Panc1 (cell line): ENCODE results near the gene ERRFI1. TPM values are rescaled to one million over a fixed set of nuclear protein-coding genes. Genes with fewer than 3 reads are reported as not detected.
A peak's percentile ranks its signal among the peaks of the same experiment; 100 is the strongest.
"Not testable (repeated sequence)": the region's sequence is repeated elsewhere in the genome, so short reads cannot be mapped to it uniquely, and the experiment has no call there.

ENCODE experiments used
- ATAC-seq: fragments of 200-7000 bp; cut with Tn5 transposase; 2 replicates; pipeline ENCODE4 v1.9.1; 2020; ENCODE audit warnings: mild to moderate bottlenecking, moderate library complexity
- BruUV-seq: library from RNA; stranded (reverse); fragments of 400-500 nt; replicated peaks from 2 replicates; lab custom pipeline; 2021; lab: Mats Ljungman, UMichigan
- CTCF ChIA-PET: fragments of 300-600 bp; sonication (Branson Sonifier 250); formaldehyde crosslinking; loops from one replicate; lab custom pipeline; 2022; ENCODE audit warnings: antibody characterized with exemption; lab: Charles Lee
- POLR2A ChIA-PET: fragments of 300-600 bp; sonication (Branson Sonifier 250); formaldehyde crosslinking; loops from one replicate; lab custom pipeline; 2022; ENCODE audit warnings: antibody characterized with exemption; lab: Charles Lee
- DNase-seq: peaks from one replicate; pipeline ENCODE4 v3.0.0-alpha.2; 2010; ENCODE audit warnings: low read depth, low spot score
- H3K27ac ChIP-seq: 2 replicates; pipeline ENCODE4 v1.5.1; 2011; ENCODE audit warnings: mild to moderate bottlenecking, low read length, inconsistent platforms
- H3K27me3 ChIP-seq: fragments of 200-500 bp; sonication (Bioruptor generic); 2 replicates; pipeline ENCODE4 v1.6.0; 2014; ENCODE audit warnings: low read length, inconsistent platforms; ENCODE audit not compliant: control insufficient read depth, insufficient read depth
- H3K36me3 ChIP-seq: fragments of 200-500 bp; sonication (Bioruptor generic); 2 replicates; pipeline ENCODE4 v1.5.1; 2014; ENCODE audit warnings: inconsistent platforms, mild to moderate bottlenecking, low read length, moderate library complexity; ENCODE audit not compliant: control insufficient read depth, insufficient read depth
- H3K4me1 ChIP-seq: 2 replicates; pipeline ENCODE4 v1.5.1; 2011; ENCODE audit warnings: inconsistent platforms, mild to moderate bottlenecking, low read length, moderate library complexity; ENCODE audit not compliant: control insufficient read depth, insufficient read depth
- H3K4me3 ChIP-seq, 2 experiments: 2 replicates each; pipeline ENCODE4 v1.5.1; 2011 to 2012; ENCODE audit warnings: low read depth in 2 of 2, low read length in 2 of 2, mild to moderate bottlenecking in 2 of 2, inconsistent platforms in 1 of 2, moderate library complexity in 1 of 2
- H3K9me3 ChIP-seq: fragments of 200-500 bp; sonication (Bioruptor generic); 2 replicates; pipeline ENCODE4 v1.5.1; 2014; ENCODE audit warnings: low read depth, mild to moderate bottlenecking, inconsistent platforms, low read length, moderate library complexity; ENCODE audit not compliant: control insufficient read depth, insufficient read depth
- CTCF ChIP-seq: fragments of 450-650 bp; IDR thresholded peaks from 2 replicates; pipeline ENCODE4 v1.5.1; 2017; ENCODE audit warnings: mild to moderate bottlenecking
- POLR2AphosphoS5 ChIP-seq: IDR thresholded peaks from 2 replicates; pipeline ENCODE4 v1.6.1; 2012; ENCODE audit warnings: mild to moderate bottlenecking, low read depth, low read length, moderate library complexity
- REST ChIP-seq, 2 experiments: IDR thresholded peaks; 2 replicates each; pipeline ENCODE4 v1.6.1; 2011 to 2012; ENCODE audit warnings: low read depth in 2 of 2, control low read depth in 1 of 2, low read length in 1 of 2, mild to moderate bottlenecking in 1 of 2, moderate library complexity in 1 of 2; ENCODE audit not compliant: insufficient read depth in 1 of 2
- SIN3A ChIP-seq: IDR thresholded peaks from 2 replicates; pipeline ENCODE4 v1.6.1; 2012; ENCODE audit warnings: low read depth, mild to moderate bottlenecking, low read length, moderate library complexity, borderline replicate concordance; ENCODE audit not compliant: insufficient read depth
- TCF7L2 ChIP-seq: IDR thresholded peaks from 2 replicates; pipeline ENCODE4 v1.6.1; 2011; ENCODE audit warnings: mild to moderate bottlenecking, low read depth, low read length, inconsistent platforms
- in situ Hi-C: cut with HindIII; loops from 2 replicates; pipeline ENCODE4 v1.10.0; 2016; ENCODE audit warnings: low sequenced_read_pairs, low pct_unique_long_range_greater_than_20kb
- intact Hi-C: fragments of 100-400 bp; cut with micrococcal nuclease; formaldehyde crosslinking; loops from one replicate; pipeline ENCODE4 v1.10.0; 2022; ENCODE audit not compliant: unreplicated experiment
- total RNA-seq: library from RNA; stranded (reverse); gene quantifications from one replicate; pipeline ENCODE4 v1.2.1, GENCODE V29; 2021; ENCODE audit not compliant: unreplicated experiment

The ERRFI1 gene
- total RNA-seq, 1 experiment from 2014 or later = 299 TPM

GRCh38 chr1:7967196-7967595 is 58.9 kb downstream of the ERRFI1 start:
- H3K27ac ChIP-seq = no peak overlapping the region
- ChIA-PET CTCF (no interaction called here), POLR2A (interaction anchor here (0.5 kb wide), 1 partner anchor 54 kb away, joined by 3 read pairs; no protein-coding TSS in a partner anchor)
- ATAC-seq (no peak), DNase-seq (no peak)
- no peaks in the 10 kb centered on the region for H3K27me3 ChIP-seq
- no peak overlapping the region for H3K4me3 ChIP-seq
- BruUV-seq = TSS peak; percentile 1
- in situ Hi-C loops (no loop called here), intact Hi-C loops (no loop called here)
- no peak for TF ChIP-seq SIN3A
- no peak for TF ChIP-seq CTCF
- TF ChIP-seq REST (IDR thresholded peaks at IDR 0.05; ENCODE audit: insufficient read depth in 1 of 2, low read depth in 2 of 2, low read length in 1 of 2) = no peak
- TF ChIP-seq POLR2AphosphoS5 = no peak
- TF ChIP-seq TCF7L2 = no peak
- peaks cover 35% of the 10 kb centered on the region for H3K36me3 ChIP-seq
- peaks cover 18% of the 10 kb centered on the region for H3K4me1 ChIP-seq
- no peaks in the 10 kb centered on the region for H3K9me3 ChIP-seq

GRCh38 chr1:7964476-7964875 is 61.6 kb downstream of the ERRFI1 start:
- TSS peak; percentile 9 for BruUV-seq
- Histone ChIP-seq H3K27ac (0 out of 2 replicates have a peak overlapping the region, but pooled peaks have one; percentile 8), H3K27me3 (no peaks in the 10 kb centered on the region), H3K9me3 (no peaks in the 10 kb centered on the region), H3K4me1 (peaks cover 22% of the 10 kb centered on the region), H3K36me3 (peaks cover 25% of the 10 kb centered on the region), H3K4me3 (no peak overlapping the region)
- POLR2A ChIA-PET = no interaction called here
- in situ Hi-C loops (no loop called here), intact Hi-C loops (no loop called here)
- ATAC-seq (no peak), DNase-seq (no peak)
- TF ChIP-seq POLR2AphosphoS5 = no peak
- no peak for TF ChIP-seq CTCF
- no peak for TF ChIP-seq REST (IDR thresholded peaks at IDR 0.05; ENCODE audit: insufficient read depth in 1 of 2, low read depth in 2 of 2, low read length in 1 of 2)
- no peak for TF ChIP-seq SIN3A
- no peak for TF ChIP-seq TCF7L2
- CTCF ChIA-PET = no interaction called here

- in situ Hi-C loops, intact Hi-C loops, H3K9me3 ChIP-seq, H3K27me3 ChIP-seq, H3K4me3 ChIP-seq, DNase-seq, CTCF ChIA-PET, ATAC-seq, BruUV-seq: not testable (repeated sequence)
- Histone ChIP-seq H3K36me3 (peaks cover 20% of the 10 kb centered on the region), H3K27ac (0 out of 2 replicates have a peak overlapping the region, but pooled peaks have one; percentile 8), H3K4me1 (peaks cover 22% of the 10 kb centered on the region)
- POLR2A ChIA-PET = interaction anchor here (0.6 to 0.7 kb wide), 2 partner anchors 240 to 265 kb away, joined by 3 to 6 read pairs; no protein-coding TSS in a partner anchor
Observed at GRCh38 chr1:7963841-7964240, 62.3 kb downstream of the ERRFI1 start.
